ENCODE results near the gene GPSM3.

Gene GPSM3

GRCh38 chr6:32167761-32168262 is 24.6 kb downstream of the GPSM3 start:
- H3K4me3 ChIP-seq (ENCODE audit: low read depth, low read length) = no peak overlapping the region
- H3K36me3 ChIP-seq = peaks cover 47% of the 10 kb centered on the region
- TF ChIP-seq CTCF (IDR thresholded peaks at IDR 0.05; ENCODE audit: low read depth, low read length) = no peak
- H3K4me1 ChIP-seq = no peaks in the 10 kb centered on the region
- H3K27me3 ChIP-seq = no peaks in the 10 kb centered on the region
- H3K9me3 ChIP-seq = no peaks in the 10 kb centered on the region
- no peak for DNase-seq

GRCh38 chr6:32167154-32167760 is 25.2 kb downstream of the GPSM3 start:
- peaks cover 47% of the 10 kb centered on the region for H3K36me3 ChIP-seq
- H3K9me3 ChIP-seq = no peaks in the 10 kb centered on the region
- no peaks in the 10 kb centered on the region for H3K27me3 ChIP-seq
- TF ChIP-seq CTCF (IDR thresholded peaks at IDR 0.05; ENCODE audit: low read depth, low read length) = no peak
- no peaks in the 10 kb centered on the region for H3K4me1 ChIP-seq
- no peak overlapping the region for H3K4me3 ChIP-seq (ENCODE audit: low read depth, low read length)
- no peak for DNase-seq

- Histone ChIP-seq H3K4me3 (ENCODE audit: low read depth, low read length) (no peak overlapping the region), H3K36me3 (peaks cover 47% of the 10 kb centered on the region), H3K9me3 (no peaks in the 10 kb centered on the region), H3K27me3 (no peaks in the 10 kb centered on the region), H3K4me1 (no peaks in the 10 kb centered on the region)
- peak; percentile 46 for DNase-seq
- peak; percentile 8; the same call in 1 of the 2 replicates for TF ChIP-seq CTCF (IDR thresholded peaks at IDR 0.05; ENCODE audit: low read depth, low read length)
Measured at GRCh38 chr6:32166411-32167061, 25.9 kb downstream of the GPSM3 start.

- TF ChIP-seq CTCF (IDR thresholded peaks at IDR 0.05; ENCODE audit: low read depth, low read length) = no peak
Measured at GRCh38 chr6:32164295-32164694, 28.1 kb downstream of the GPSM3 start, which contains the start of gene EGFL8. Gene EGFL8, plus strand, starts transcription at chr6:32164595. Its CDS starts 1,571 bp downstream, at chr6:32166166.

GRCh38 chr6:32163559-32164258 is 28.7 kb downstream of the GPSM3 start:
- no peaks in the 10 kb centered on the region for H3K9me3 ChIP-seq
- no peak for DNase-seq
- no peaks in the 10 kb centered on the region for H3K4me1 ChIP-seq
- H3K27me3 ChIP-seq = no peaks in the 10 kb centered on the region
- H3K36me3 ChIP-seq = peaks cover 27% of the 10 kb centered on the region
- H3K4me3 ChIP-seq (ENCODE audit: low read depth, low read length) = no peak overlapping the region
- no peak for TF ChIP-seq CTCF (IDR thresholded peaks at IDR 0.05; ENCODE audit: low read depth, low read length)

More at GRCh38 chr6:32164295-32164694, 28.1 kb downstream of the GPSM3 start, which contains the start of gene EGFL8:
- Histone ChIP-seq H3K36me3 (peaks cover 29% of the 10 kb centered on the region), H3K9me3 (no peaks in the 10 kb centered on the region), H3K4me3 (ENCODE audit: low read depth, low read length) (no peak within 1 kb of the TSS), H3K4me1 (no peaks in the 10 kb centered on the region), H3K27me3 (no peaks in the 10 kb centered on the region)
- no peak for DNase-seq

All from BE2C (cell line).